K562 (cell line): ENCODE measurements around the gene KISS1. TPM values are rescaled to one million over a fixed set of nuclear protein-coding genes. Genes with fewer than 3 reads are reported as not detected.

Source experiments
- polyA plus RNA-seq, 8 experiments: library from polyadenylated mRNA; depleted of rRNA in 4 of 8; stranded (reverse) in 5 of 8; unstranded in 3 of 8; fragments of >200 nt; fragmentation: Nextera tagmentation in 2 of 8; fragmentation: Illumina TruSeq in 1 of 8; extraction: Ambion mirVana in 2 of 8; extraction: Trizol in 1 of 8; gene quantifications; 2 replicates each; pipeline versions ENCODE4 v1.2.1 to v1.2.3, GENCODE V29; 2011 to 2014; ENCODE audit warnings: inconsistent platforms in 1 of 8, missing spikeins in 1 of 8
- total RNA-seq, 7 experiments: library from RNA; depleted of rRNA in 6 of 7; stranded (reverse); fragments of >200 nt in 6 of 7; fragmentation: Illumina TruSeq in 2 of 7; extraction: Trizol in 2 of 7; gene quantifications; 2 replicates each; pipeline versions ENCODE4 v1.2.1 to v1.2.3, GENCODE V29; 2011 to 2021; ENCODE audit warnings: low replicate concordance in 1 of 7
- TF ChIP-seq, protein P1 (sequence below), 3 experiments: fragments of 200-800 bp in 1 of 3; fragments of 250-450 bp in 1 of 3; fragments of 450-650 bp in 1 of 3; sonication (Bioruptor Pico) in 1 of 3; sonication (Bioruptor generic) in 1 of 3; formaldehyde crosslinking in 1 of 3; IDR thresholded peaks; 2 replicates each; pipeline versions ENCODE4 v1.6.1 to v1.8.0; 2016 to 2022; ENCODE audit warnings: mild to moderate bottlenecking in 2 of 3, missing genetic modification characterization in 2 of 3, missing compliant biosample characterization in 1 of 3, moderate library complexity in 1 of 3
- TF ChIP-seq, protein P2 (sequence below), 2 experiments: fragments of 200-800 bp in 1 of 2; sonication (Bioruptor generic) in 1 of 2; sonication (generic) in 1 of 2; formaldehyde crosslinking in 1 of 2; IDR thresholded peaks in 1 of 2; conservative IDR thresholded peaks in 1 of 2; 2 replicates each; pipeline versions ENCODE4 v1.5.0 to v1.6.1; 2016 to 2020; ENCODE audit warnings: missing compliant biosample characterization in 1 of 2, missing genetic modification characterization in 1 of 2, missing genetic modification reagents in 1 of 2
- TF ChIP-seq, protein P3 (sequence below): sonication (generic); formaldehyde crosslinking; IDR thresholded peaks from 2 replicates; pipeline ENCODE4 v1.8.0; 2022; ENCODE audit warnings: missing genetic modification reagents, mild to moderate bottlenecking, borderline replicate concordance
- TF ChIP-seq, protein P4 (sequence below): sonication (generic); formaldehyde crosslinking; IDR thresholded peaks from 2 replicates; pipeline ENCODE4 v1.8.1; 2023; ENCODE audit warnings: mild to moderate bottlenecking, missing genetic modification reagents

KISS1 gene
- total and polyA plus RNA-seq, 9 of the 15 experiments (the other 6 are each of a cell fraction or from before 2014, with no cell fraction given), result 0.31 TPM; not detected in 8

DNA sequence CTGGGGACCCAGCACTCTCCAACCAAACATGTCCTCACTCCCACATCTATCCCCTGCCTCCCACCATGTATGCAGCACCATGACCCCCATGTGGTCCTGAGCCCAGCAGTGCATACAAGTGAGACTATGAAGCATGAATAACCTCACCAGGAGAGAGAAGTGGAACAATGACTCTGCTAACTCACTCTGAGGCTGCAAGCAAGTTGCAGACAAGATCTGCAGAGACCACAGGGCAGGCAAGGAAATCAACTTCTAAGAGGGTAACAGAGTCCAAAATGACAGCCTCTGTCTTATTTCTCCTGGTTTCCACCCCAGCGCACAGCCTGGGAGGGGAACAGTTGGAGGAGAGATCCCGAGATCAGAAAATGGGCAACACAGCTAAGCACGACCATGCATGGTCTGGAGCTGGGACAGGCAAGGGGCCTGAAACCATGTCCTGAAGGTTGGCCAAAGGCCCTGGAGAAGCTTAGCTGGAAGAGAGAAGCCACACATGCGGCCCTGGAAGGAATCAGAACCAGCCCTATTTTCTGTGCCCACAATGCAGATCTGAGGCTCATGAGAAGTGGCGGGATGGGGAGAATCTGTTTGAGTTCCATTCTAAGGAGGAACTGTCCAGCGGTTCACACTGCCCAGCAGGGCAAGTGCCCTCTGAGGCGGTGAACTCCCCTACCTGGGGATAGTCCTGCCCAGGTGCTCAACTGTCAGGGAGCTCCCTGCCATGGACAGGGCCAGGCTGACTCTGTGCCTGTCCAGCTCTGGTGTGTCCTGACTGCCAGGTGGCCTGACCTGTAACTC lies 17.6 kb downstream of the KISS1 start (continued):
- TF ChIP-seq, protein P1, sequence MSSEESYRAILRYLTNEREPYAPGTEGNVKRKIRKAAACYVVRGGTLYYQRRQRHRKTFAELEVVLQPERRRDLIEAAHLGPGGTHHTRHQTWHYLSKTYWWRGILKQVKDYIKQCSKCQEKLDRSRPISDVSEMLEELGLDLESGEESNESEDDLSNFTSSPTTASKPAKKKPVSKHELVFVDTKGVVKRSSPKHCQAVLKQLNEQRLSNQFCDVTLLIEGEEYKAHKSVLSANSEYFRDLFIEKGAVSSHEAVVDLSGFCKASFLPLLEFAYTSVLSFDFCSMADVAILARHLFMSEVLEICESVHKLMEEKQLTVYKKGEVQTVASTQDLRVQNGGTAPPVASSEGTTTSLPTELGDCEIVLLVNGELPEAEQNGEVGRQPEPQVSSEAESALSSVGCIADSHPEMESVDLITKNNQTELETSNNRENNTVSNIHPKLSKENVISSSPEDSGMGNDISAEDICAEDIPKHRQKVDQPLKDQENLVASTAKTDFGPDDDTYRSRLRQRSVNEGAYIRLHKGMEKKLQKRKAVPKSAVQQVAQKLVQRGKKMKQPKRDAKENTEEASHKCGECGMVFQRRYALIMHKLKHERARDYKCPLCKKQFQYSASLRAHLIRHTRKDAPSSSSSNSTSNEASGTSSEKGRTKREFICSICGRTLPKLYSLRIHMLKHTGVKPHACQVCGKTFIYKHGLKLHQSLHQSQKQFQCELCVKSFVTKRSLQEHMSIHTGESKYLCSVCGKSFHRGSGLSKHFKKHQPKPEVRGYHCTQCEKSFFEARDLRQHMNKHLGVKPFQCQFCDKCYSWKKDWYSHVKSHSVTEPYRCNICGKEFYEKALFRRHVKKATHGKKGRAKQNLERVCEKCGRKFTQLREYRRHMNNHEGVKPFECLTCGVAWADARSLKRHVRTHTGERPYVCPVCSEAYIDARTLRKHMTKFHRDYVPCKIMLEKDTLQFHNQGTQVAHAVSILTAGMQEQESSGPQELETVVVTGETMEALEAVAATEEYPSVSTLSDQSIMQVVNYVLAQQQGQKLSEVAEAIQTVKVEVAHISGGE (CRISPR knock-in tag; IDR thresholded peaks at IDR 0.05), result peak in 1 of 3 experiments; percentile 47; a peak in 1 of 6 replicates
- TF ChIP-seq, protein P2, sequence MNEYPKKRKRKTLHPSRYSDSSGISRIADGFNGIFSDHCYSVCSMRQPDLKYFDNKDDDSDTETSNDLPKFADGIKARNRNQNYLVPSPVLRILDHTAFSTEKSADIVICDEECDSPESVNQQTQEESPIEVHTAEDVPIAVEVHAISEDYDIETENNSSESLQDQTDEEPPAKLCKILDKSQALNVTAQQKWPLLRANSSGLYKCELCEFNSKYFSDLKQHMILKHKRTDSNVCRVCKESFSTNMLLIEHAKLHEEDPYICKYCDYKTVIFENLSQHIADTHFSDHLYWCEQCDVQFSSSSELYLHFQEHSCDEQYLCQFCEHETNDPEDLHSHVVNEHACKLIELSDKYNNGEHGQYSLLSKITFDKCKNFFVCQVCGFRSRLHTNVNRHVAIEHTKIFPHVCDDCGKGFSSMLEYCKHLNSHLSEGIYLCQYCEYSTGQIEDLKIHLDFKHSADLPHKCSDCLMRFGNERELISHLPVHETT (CRISPR knock-in tag; conservative IDR thresholded peaks at IDR 0.05 in 1 of 2, IDR thresholded peaks at IDR 0.05 in 1 of 2), result peak in 1 of 2 experiments; percentile 57; a peak in 2 of 4 replicates
- TF ChIP-seq, protein P3, sequence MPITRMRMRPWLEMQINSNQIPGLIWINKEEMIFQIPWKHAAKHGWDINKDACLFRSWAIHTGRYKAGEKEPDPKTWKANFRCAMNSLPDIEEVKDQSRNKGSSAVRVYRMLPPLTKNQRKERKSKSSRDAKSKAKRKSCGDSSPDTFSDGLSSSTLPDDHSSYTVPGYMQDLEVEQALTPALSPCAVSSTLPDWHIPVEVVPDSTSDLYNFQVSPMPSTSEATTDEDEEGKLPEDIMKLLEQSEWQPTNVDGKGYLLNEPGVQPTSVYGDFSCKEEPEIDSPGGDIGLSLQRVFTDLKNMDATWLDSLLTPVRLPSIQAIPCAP (CRISPR knock-in tag), result no peak
- TF ChIP-seq, protein P4, sequence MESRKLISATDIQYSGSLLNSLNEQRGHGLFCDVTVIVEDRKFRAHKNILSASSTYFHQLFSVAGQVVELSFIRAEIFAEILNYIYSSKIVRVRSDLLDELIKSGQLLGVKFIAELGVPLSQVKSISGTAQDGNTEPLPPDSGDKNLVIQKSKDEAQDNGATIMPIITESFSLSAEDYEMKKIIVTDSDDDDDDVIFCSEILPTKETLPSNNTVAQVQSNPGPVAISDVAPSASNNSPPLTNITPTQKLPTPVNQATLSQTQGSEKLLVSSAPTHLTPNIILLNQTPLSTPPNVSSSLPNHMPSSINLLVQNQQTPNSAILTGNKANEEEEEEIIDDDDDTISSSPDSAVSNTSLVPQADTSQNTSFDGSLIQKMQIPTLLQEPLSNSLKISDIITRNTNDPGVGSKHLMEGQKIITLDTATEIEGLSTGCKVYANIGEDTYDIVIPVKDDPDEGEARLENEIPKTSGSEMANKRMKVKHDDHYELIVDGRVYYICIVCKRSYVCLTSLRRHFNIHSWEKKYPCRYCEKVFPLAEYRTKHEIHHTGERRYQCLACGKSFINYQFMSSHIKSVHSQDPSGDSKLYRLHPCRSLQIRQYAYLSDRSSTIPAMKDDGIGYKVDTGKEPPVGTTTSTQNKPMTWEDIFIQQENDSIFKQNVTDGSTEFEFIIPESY (CRISPR knock-in tag), result peak; percentile 80; the same call in 1 of the 2 replicates
